Suppressor macrophage (primary cell): Measurements from ENCODE around the gene BIRC7.

Source experiments
- DNase-seq, 4 experiments: peaks; one replicate each; pipeline ENCODE4 v3.0.0-alpha.2; 2020 to 2022

BIRC7 gene

GRCh38 chr20:63267691-63268090 is 32.0 kb downstream of the BIRC7 start:
- DNase-seq = no peak

- DNase-seq = no peak
Observed at GRCh38 chr20:63268256-63268655, 32.6 kb downstream of the BIRC7 start.

GRCh38 chr20:63268671-63269439 is 33.1 kb downstream of the BIRC7 start:
- no peak for DNase-seq

- no peak for DNase-seq
Observed at GRCh38 chr20:63269724-63270123, 34.0 kb downstream of the BIRC7 start.

- DNase-seq = no peak
Observed at GRCh38 chr20:63270606-63271325, 35.1 kb downstream of the BIRC7 start.

GRCh38 chr20:63272105-63273058 is 36.7 kb downstream of the BIRC7 start, which contains the start of gene ARFGAP1:
TSS of gene ARFGAP1 (plus strand) at chr20:63272813. CDS start at chr20:63275581, 2,768 bp downstream.
- DNase-seq = peak; percentile 93 to 97 (median 96)

GRCh38 chr20:63273059-63273579 is 37.4 kb downstream of the BIRC7 start:
- DNase-seq = peak in 2 of 4 experiments; percentile 14 to 34

GRCh38 chr20:63273635-63274380 is 38.1 kb downstream of the BIRC7 start:
- no peak for DNase-seq

GRCh38 chr20:63274381-63275228 is 38.9 kb downstream of the BIRC7 start:
- no peak for DNase-seq

GRCh38 chr20:63275825-63276224 is 40.1 kb downstream of the BIRC7 start:
- DNase-seq = no peak

- no peak for DNase-seq
Observed at GRCh38 chr20:63276956-63277355, 41.3 kb downstream of the BIRC7 start.

- no peak for DNase-seq
Observed at GRCh38 chr20:63277466-63278272, 42.0 kb downstream of the BIRC7 start.

- no peak for DNase-seq
Observed at GRCh38 chr20:63278661-63279060, 43.0 kb downstream of the BIRC7 start.

GRCh38 chr20:63279931-63280330 is 44.2 kb downstream of the BIRC7 start:
- DNase-seq = no peak

- DNase-seq = no peak
Observed at GRCh38 chr20:63280371-63280770, 44.7 kb downstream of the BIRC7 start.

- DNase-seq = no peak
Observed at GRCh38 chr20:63280929-63281545, 45.3 kb downstream of the BIRC7 start.

- no peak for DNase-seq
Observed at GRCh38 chr20:63281742-63282665, 46.3 kb downstream of the BIRC7 start.

- no peak for DNase-seq
Observed at GRCh38 chr20:63282946-63283345, 47.2 kb downstream of the BIRC7 start.
